Activated CD4-positive, alpha-beta T cell treated with anti-CD3 and anti-CD28 coated beads for 1 hour (primary cell): Measurements from ENCODE around the gene AGTPBP1.

Experiments
- DNase-seq: peaks from one replicate; pipeline ENCODE4 v3.0.0-alpha.2; 2020

The AGTPBP1 gene

GRCh38 chr9:85530721-85531120 lies 211.0 kb downstream of the AGTPBP1 start:
- DNase-seq, result no peak

- no peak for DNase-seq
Measured at GRCh38 chr9:85528607-85529006, 213.1 kb downstream of the AGTPBP1 start.

GRCh38 chr9:85528142-85528541 lies 213.6 kb downstream of the AGTPBP1 start:
- DNase-seq, result no peak

- DNase-seq, result no peak
Measured at GRCh38 chr9:85527331-85528020, 214.3 kb downstream of the AGTPBP1 start.

GRCh38 chr9:85524531-85524930 lies 217.2 kb downstream of the AGTPBP1 start:
- DNase-seq, result no peak

GRCh38 chr9:85523202-85523601 lies 218.6 kb downstream of the AGTPBP1 start:
- DNase-seq, result no peak

GRCh38 chr9:85522459-85523092 lies 219.2 kb downstream of the AGTPBP1 start:
- no peak for DNase-seq

- no peak for DNase-seq
Measured at GRCh38 chr9:85521371-85522197, 220.2 kb downstream of the AGTPBP1 start.

- no peak for DNase-seq
Measured at GRCh38 chr9:85516976-85517637, 224.6 kb downstream of the AGTPBP1 start.

- no peak for DNase-seq
Measured at GRCh38 chr9:85516455-85516854, 225.3 kb downstream of the AGTPBP1 start.

GRCh38 chr9:85515021-85515420 lies 226.7 kb downstream of the AGTPBP1 start:
- DNase-seq, result no peak

- DNase-seq, result no peak
Measured at GRCh38 chr9:85514256-85514655, 227.5 kb downstream of the AGTPBP1 start.

- no peak for DNase-seq
Measured at GRCh38 chr9:85511746-85512145, 230.0 kb downstream of the AGTPBP1 start.

GRCh38 chr9:85510830-85511504 lies 230.8 kb downstream of the AGTPBP1 start:
- no peak for DNase-seq

- DNase-seq, result no peak
Measured at GRCh38 chr9:85508616-85509015, 233.1 kb downstream of the AGTPBP1 start.

GRCh38 chr9:85505612-85506011 lies 236.1 kb downstream of the AGTPBP1 start:
- no peak for DNase-seq

GRCh38 chr9:85502815-85503655 lies 238.7 kb downstream of the AGTPBP1 start:
- no peak for DNase-seq

GRCh38 chr9:85501882-85502281 lies 239.9 kb downstream of the AGTPBP1 start:
- no peak for DNase-seq

- no peak for DNase-seq
Measured at GRCh38 chr9:85501456-85501855, 240.3 kb downstream of the AGTPBP1 start.
